HEK293T (cell line): ENCODE data around the gene IL10RB.

Experiments used
- ARNT ChIP-seq: fragments of 450-650 bp; IDR thresholded peaks from 2 replicates; pipeline ENCODE4 v1.6.1; 2017; ENCODE audit warnings: mild to moderate bottlenecking
- ELF4 ChIP-seq: fragments of 450-650 bp; IDR thresholded peaks from 2 replicates; pipeline ENCODE4 v1.6.1; 2017; ENCODE audit warnings: antibody characterized with exemption
- FOXA1 ChIP-seq: fragments of 450-650 bp; IDR thresholded peaks from 2 replicates; pipeline ENCODE4 v1.6.1; 2016; ENCODE audit warnings: mild to moderate bottlenecking
- FOXK2 ChIP-seq: fragments of 450-650 bp; IDR thresholded peaks from 2 replicates; pipeline ENCODE4 v1.6.1; 2016; ENCODE audit warnings: mild to moderate bottlenecking
- SUZ12 ChIP-seq: fragments of 450-650 bp; IDR thresholded peaks from 2 replicates; pipeline ENCODE4 v1.6.1; 2016; ENCODE audit warnings: mild to moderate bottlenecking
- TARDBP ChIP-seq: fragments of 450-650 bp; IDR thresholded peaks from 2 replicates; pipeline ENCODE4 v1.6.1; 2016
- TF ChIP-seq, protein P1 (sequence below): fragments of 450-650 bp; IDR thresholded peaks from 2 replicates; pipeline ENCODE4 v1.6.1; 2016

- TF ChIP-seq TARDBP: no peak
- no peak for TF ChIP-seq FOXA1
- TF ChIP-seq FOXK2: no peak
- TF ChIP-seq SUZ12: no peak
- no peak for TF ChIP-seq ELF4
- TF ChIP-seq, protein P1, sequence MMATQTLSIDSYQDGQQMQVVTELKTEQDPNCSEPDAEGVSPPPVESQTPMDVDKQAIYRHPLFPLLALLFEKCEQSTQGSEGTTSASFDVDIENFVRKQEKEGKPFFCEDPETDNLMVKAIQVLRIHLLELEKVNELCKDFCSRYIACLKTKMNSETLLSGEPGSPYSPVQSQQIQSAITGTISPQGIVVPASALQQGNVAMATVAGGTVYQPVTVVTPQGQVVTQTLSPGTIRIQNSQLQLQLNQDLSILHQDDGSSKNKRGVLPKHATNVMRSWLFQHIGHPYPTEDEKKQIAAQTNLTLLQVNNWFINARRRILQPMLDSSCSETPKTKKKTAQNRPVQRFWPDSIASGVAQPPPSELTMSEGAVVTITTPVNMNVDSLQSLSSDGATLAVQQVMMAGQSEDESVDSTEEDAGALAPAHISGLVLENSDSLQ: no peak
- no peak for TF ChIP-seq ARNT
These were observed 10.8 kb upstream of the IL10RB start for GRCh38 chr21:33255404-33255803.
